Endodermal cell (in vitro differentiated cells): ENCODE measurements around the gene POLQ. TPM values are rescaled to one million over a fixed set of nuclear protein-coding genes. Genes with fewer than 3 reads are reported as not detected.

Source experiments
- DNase-seq: peaks from one replicate; pipeline ENCODE4 v3.0.0-alpha.2; 2017
- H3K27ac ChIP-seq: 2 replicates; pipeline ENCODE4 v1.5.1; 2013; ENCODE audit warnings: mild to moderate bottlenecking, low read depth, low read length, moderate library complexity
- H3K27me3 ChIP-seq: 2 replicates; pipeline ENCODE4 v1.6.1; 2013; ENCODE audit warnings: mild to moderate bottlenecking, low read length, moderate library complexity; ENCODE audit not compliant: insufficient read depth, control insufficient read depth, poor library complexity, severe bottlenecking
- H3K36me3 ChIP-seq: 2 replicates; pipeline ENCODE4 v1.7.0; 2013; ENCODE audit warnings: mild to moderate bottlenecking, low read length, moderate library complexity; ENCODE audit not compliant: control insufficient read depth, insufficient read depth
- H3K4me1 ChIP-seq: one replicate; pipeline ENCODE4 v1.7.0; 2013; ENCODE audit warnings: low read length; ENCODE audit not compliant: control insufficient read depth, insufficient read depth
- H3K4me3 ChIP-seq: 2 replicates; pipeline ENCODE4 v1.5.1; 2013; ENCODE audit warnings: mild to moderate bottlenecking, low read length, moderate library complexity
- H3K9ac ChIP-seq: 2 replicates; pipeline ENCODE4 v1.6.1; 2013; ENCODE audit warnings: mild to moderate bottlenecking, low read length, moderate library complexity; ENCODE audit not compliant: poor library complexity, severe bottlenecking; ENCODE audit errors: extremely low read depth
- H3K9me3 ChIP-seq: 2 replicates; pipeline ENCODE4 v1.6.1; 2013; ENCODE audit warnings: mild to moderate bottlenecking, low read length, moderate library complexity; ENCODE audit not compliant: control insufficient read depth
- H3K27ac Mint-ChIP-seq: 2 replicates; pipeline ENCODE4 v1.8.0; 2020; ENCODE audit warnings: mixed read lengths
- H3K27me3 Mint-ChIP-seq: 2 replicates; pipeline ENCODE4 v1.8.0; 2021; ENCODE audit warnings: mild to moderate bottlenecking, mixed read lengths; ENCODE audit not compliant: insufficient read depth
- H3K36me3 Mint-ChIP-seq: 2 replicates; pipeline ENCODE4 v1.8.0; 2020; ENCODE audit warnings: low read depth, mixed read lengths
- H3K4me1 Mint-ChIP-seq: 2 replicates; pipeline ENCODE4 v1.8.0; 2020; ENCODE audit warnings: mixed read lengths
- H3K4me3 Mint-ChIP-seq: 2 replicates; pipeline ENCODE4 v1.8.0; 2020; ENCODE audit warnings: mild to moderate bottlenecking, moderate library complexity, mixed read lengths
- H3K9me3 Mint-ChIP-seq: 2 replicates; pipeline ENCODE4 v1.8.0; 2020; ENCODE audit warnings: mild to moderate bottlenecking, mixed read lengths
- CTCF ChIP-seq: fragments of 200-600 bp; sonication (generic); conservative IDR thresholded peaks from 2 replicates; pipeline ENCODE4 v1.5.0; 2021; ENCODE audit warnings: antibody characterized with exemption, mild to moderate bottlenecking
- WGBS, 2 experiments: methylation state at CpG; one replicate each; pipeline versions ENCODE4 v1.1.5 to v1.1.7; 2013; ENCODE audit warnings: missing lambda C conversion rate in 2 of 2, mixed read lengths in 1 of 2; ENCODE audit not compliant: insufficient coverage in 1 of 2, insufficient read length in 1 of 2; 5-methylcytosine and 5-hydroxymethylcytosine counted together
- total RNA-seq, 2 donors: library from RNA; stranded (reverse); fragmentation: NEBNext Ultra II Directional in 1 of 2; extraction: Animal tissue kit (Norgen Biotek cat#: 25700) in 1 of 2; gene quantifications; 2 replicates in 1 of 2; 3 replicates in 1 of 2; pipeline ENCODE4 v1.2.1, GENCODE V29; 2021

The POLQ gene
- total RNA-seq, 2 donors from 2014 or later, result 12.6 to 18.6 TPM

GRCh38 chr3:121552379-121552778 lies 6.6 kb upstream of the POLQ start:
- no peaks in the 10 kb centered on the region for H3K4me1 Mint-ChIP-seq

GRCh38 chr3:121545049-121545573 lies 677 bp downstream of the POLQ start:
- 7 to 14% methylated on average over 11 to 18 of the region's 18 CpGs for WGBS, 2 experiments
- Mint-ChIP-seq H3K9me3 (no peaks in the 10 kb centered on the region), H3K4me3 (peak overlapping the region; percentile 85), H3K36me3 (peaks cover 13% of the 10 kb centered on the region), H3K27ac (peak overlapping the region; percentile 52), H3K27me3 (no peaks in the 10 kb centered on the region), H3K4me1 (no peaks in the 10 kb centered on the region)
- DNase-seq, result no peak
- peak overlapping the region; percentile 81 for H3K4me3 ChIP-seq
- no peaks in the 10 kb centered on the region for H3K4me1 ChIP-seq
- peaks cover 13% of the 10 kb centered on the region for H3K36me3 ChIP-seq
- no peaks in the 10 kb centered on the region for H3K27me3 ChIP-seq
- no peak overlapping the region for H3K27ac ChIP-seq
- H3K9ac ChIP-seq, result peak overlapping the region; percentile 59
- no peaks in the 10 kb centered on the region for H3K9me3 ChIP-seq
- TF ChIP-seq CTCF, result no peak

More at GRCh38 chr3:121552379-121552778, 6.6 kb upstream of the POLQ start:
- H3K27ac Mint-ChIP-seq, result no peak overlapping the region
- H3K4me1 ChIP-seq, result no peaks in the 10 kb centered on the region
- no peaks in the 10 kb centered on the region for H3K27me3 ChIP-seq
- no peaks in the 10 kb centered on the region for H3K9me3 Mint-ChIP-seq
- H3K9me3 ChIP-seq, result no peaks in the 10 kb centered on the region
- no peaks in the 10 kb centered on the region for H3K27me3 Mint-ChIP-seq
- no peaks in the 10 kb centered on the region for H3K36me3 ChIP-seq
- TF ChIP-seq CTCF, result no peak
- WGBS, 2 experiments, result 84% methylated on average over 4 of the region's 4 CpGs
- H3K4me3 Mint-ChIP-seq, result no peak overlapping the region
- no peak for DNase-seq
- H3K4me3 ChIP-seq, result no peak overlapping the region
- H3K36me3 Mint-ChIP-seq, result no peaks in the 10 kb centered on the region
- H3K27ac ChIP-seq, result no peak overlapping the region
- no peak overlapping the region for H3K9ac ChIP-seq

GRCh38 chr3:121542924-121543323 lies 2.9 kb downstream of the POLQ start:
- Histone ChIP-seq H3K9ac (no peak overlapping the region), H3K27me3 (no peaks in the 10 kb centered on the region), H3K36me3 (peaks cover 30% of the 10 kb centered on the region), H3K9me3 (no peaks in the 10 kb centered on the region), H3K4me3 (no peak overlapping the region), H3K27ac (no peak overlapping the region), H3K4me1 (no peaks in the 10 kb centered on the region)
- TF ChIP-seq CTCF, result no peak
- Mint-ChIP-seq H3K4me1 (no peaks in the 10 kb centered on the region), H3K27ac (no peak overlapping the region), H3K27me3 (no peaks in the 10 kb centered on the region), H3K9me3 (no peaks in the 10 kb centered on the region), H3K4me3 (no peak overlapping the region), H3K36me3 (peaks cover 21% of the 10 kb centered on the region)
- no peak for DNase-seq
